Measurements from ENCODE around the gene BOK. TPM values are rescaled to one million over a fixed set of nuclear protein-coding genes. Genes with fewer than 3 reads are reported as not detected.
A peak's percentile ranks its signal among the peaks of the same experiment; 100 is the strongest.

Gene BOK
- total and polyA plus RNA-seq, 2 of the 13 experiments (the other 11 are each of a cell fraction or from before 2014, with no cell fraction given): 35.5 to 39.2 TPM

- TF ChIP-seq RAD21 (CRISPR knock-in tag; IDR thresholded peaks at IDR 0.05) (no peak), ZBTB8A (CRISPR knock-in tag; IDR thresholded peaks at IDR 0.05; ENCODE audit: borderline replicate concordance, low read depth) (no peak), ZNF646 (CRISPR knock-in tag; IDR thresholded peaks at IDR 0.05) (peak; percentile 39; the same call in 1 of the 2 replicates), SRSF1 (optimal IDR thresholded peaks at IDR 0.05; ENCODE audit: low read depth, low read length) (peak; percentile 53), ZNF691 (CRISPR knock-in tag; IDR thresholded peaks at IDR 0.05; ENCODE audit: borderline replicate concordance, low read depth) (no peak), ZNF761 (CRISPR knock-in tag; conservative IDR thresholded peaks at IDR 0.05) (no peak), HNRNPL (IDR thresholded peaks at IDR 0.05; ENCODE audit: low read depth, low read length) (peak; percentile 88), CBX2 (IDR thresholded peaks at IDR 0.05; ENCODE audit: low read depth, low read length) (no peak), CBX2 (CRISPR knock-in tag; IDR thresholded peaks at IDR 0.05; ENCODE audit: low read depth) (no peak), PRDM4 (CRISPR knock-in tag; IDR thresholded peaks at IDR 0.05; ENCODE audit: borderline replicate concordance) (no peak), ZNF841 (CRISPR knock-in tag; IDR thresholded peaks at IDR 0.05; ENCODE audit: borderline replicate concordance) (no peak), ZNF350 (CRISPR knock-in tag; IDR thresholded peaks at IDR 0.05; ENCODE audit: borderline replicate concordance, low read depth) (peak; percentile 36; the same call in 1 of the 2 replicates), THAP8 (CRISPR knock-in tag; IDR thresholded peaks at IDR 0.05; ENCODE audit: borderline replicate concordance) (0 out of 2 replicates have a peak, but pooled peaks have one; percentile 11), ZNF496 (CRISPR knock-in tag; IDR thresholded peaks at IDR 0.05; ENCODE audit: insufficient replicate concordance) (no peak), JDP2 (CRISPR knock-in tag; IDR thresholded peaks at IDR 0.05; ENCODE audit: borderline replicate concordance) (no peak), YEATS2 (CRISPR knock-in tag; IDR thresholded peaks at IDR 0.05; ENCODE audit: borderline replicate concordance) (no peak), TEAD3 (CRISPR knock-in tag; optimal IDR thresholded peaks at IDR 0.05; ENCODE audit: borderline replicate concordance) (no peak), ZNF337 (CRISPR knock-in tag; IDR thresholded peaks at IDR 0.05; ENCODE audit: borderline replicate concordance, low read depth) (0 out of 2 replicates have a peak, but pooled peaks have one; percentile 68)
Observed at GRCh38 chr2:241560162-241560882, 1.8 kb downstream of the BOK start (continued).
